Measurements from ENCODE around the gene PRKRA. TPM values are rescaled to one million over a fixed set of nuclear protein-coding genes. Genes with fewer than 3 reads are reported as not detected.
"Not testable (repeated sequence)": the region's sequence is repeated elsewhere in the genome, so short reads cannot be mapped to it uniquely, and the experiment has no call there.

The PRKRA gene
- total RNA-seq, 2 experiments from 2014 or later, result 43.6 to 47.1 TPM

DNA sequence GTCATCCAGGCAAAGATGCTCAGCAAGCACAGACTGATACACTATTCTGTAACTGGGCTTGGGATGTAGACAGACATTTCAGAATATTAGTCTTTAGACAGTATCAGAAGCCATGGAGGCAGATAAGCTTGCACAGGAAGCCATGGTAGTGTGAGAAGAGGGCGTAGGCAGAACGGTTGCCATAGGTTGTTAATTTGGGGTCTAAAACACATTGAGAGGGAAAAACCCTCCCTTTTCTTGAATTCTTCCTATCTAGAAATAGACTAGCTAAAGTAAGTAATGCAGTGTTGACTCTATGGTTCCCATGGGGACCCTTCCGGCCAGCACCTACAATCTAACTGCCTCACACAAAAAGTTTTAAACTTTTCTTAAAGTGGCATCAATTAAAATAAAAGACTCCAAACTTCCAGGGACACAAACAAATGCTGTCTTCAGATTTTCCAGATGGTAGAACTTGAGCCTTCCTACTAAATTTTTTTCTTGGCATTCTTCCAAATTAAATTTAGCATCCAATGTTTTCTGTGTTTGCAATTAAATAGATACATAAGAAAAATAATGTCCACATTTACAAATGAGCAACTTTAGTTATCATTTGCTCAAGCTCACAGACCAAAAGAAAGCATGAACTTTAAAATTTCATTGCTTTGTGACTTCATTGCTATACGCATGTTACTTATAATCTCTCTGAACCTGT lies 1.9 kb downstream of the PRKRA start:
- H3K4me3 Mint-ChIP-seq, result peak overlapping the region; percentile 88
- DNase-seq (no peak), ATAC-seq (ENCODE audit: low read depth) (no peak)
- H3K27me3 Mint-ChIP-seq, result no peaks in the 10 kb centered on the region
- peaks cover 11% of the 10 kb centered on the region for H3K36me3 Mint-ChIP-seq
- peaks cover 29% of the 10 kb centered on the region for H3K4me1 Mint-ChIP-seq
- POLR2A ChIA-PET, result interaction anchor here (0.6 to 3.7 kb wide), 3 partner anchors 7 to 35 kb away, joined by 3 to 37 read pairs (median 3); no protein-coding TSS in a partner anchor
- no peak overlapping the region for H3K27ac Mint-ChIP-seq
- no peaks in the 10 kb centered on the region for H3K9me3 Mint-ChIP-seq

DNA sequence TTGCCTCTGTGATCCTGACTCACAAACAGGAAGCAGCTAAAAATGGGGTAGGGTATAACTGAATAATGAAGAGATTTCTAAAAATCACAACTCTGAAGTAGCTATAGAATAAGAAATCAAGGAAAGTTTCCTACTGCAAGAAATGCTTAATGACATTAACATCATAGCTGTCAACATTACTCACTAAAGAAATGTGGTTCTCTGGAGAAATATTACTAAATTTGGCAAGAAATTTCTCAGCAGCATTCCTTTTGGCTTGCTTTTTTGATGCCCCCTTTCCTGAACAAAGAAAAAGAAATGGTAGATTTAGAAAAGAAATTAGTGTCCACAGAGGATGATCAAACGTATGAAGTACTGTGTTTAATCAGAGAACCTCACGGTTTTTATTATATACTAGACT lies 9.5 kb downstream of the PRKRA start:
- Mint-ChIP-seq H3K4me1 (peaks cover 8% of the 10 kb centered on the region), H3K27me3 (no peaks in the 10 kb centered on the region), H3K4me3 (no peak overlapping the region), H3K27ac (no peak overlapping the region), H3K36me3 (peaks cover 18% of the 10 kb centered on the region), H3K9me3 (no peaks in the 10 kb centered on the region)
- no peak for DNase-seq
- ATAC-seq (ENCODE audit: low read depth), result no peak
- POLR2A ChIA-PET, result interaction anchor here (0.9 kb wide), 1 partner anchor 9 kb away, joined by 3 read pairs; no protein-coding TSS in a partner anchor

DNA sequence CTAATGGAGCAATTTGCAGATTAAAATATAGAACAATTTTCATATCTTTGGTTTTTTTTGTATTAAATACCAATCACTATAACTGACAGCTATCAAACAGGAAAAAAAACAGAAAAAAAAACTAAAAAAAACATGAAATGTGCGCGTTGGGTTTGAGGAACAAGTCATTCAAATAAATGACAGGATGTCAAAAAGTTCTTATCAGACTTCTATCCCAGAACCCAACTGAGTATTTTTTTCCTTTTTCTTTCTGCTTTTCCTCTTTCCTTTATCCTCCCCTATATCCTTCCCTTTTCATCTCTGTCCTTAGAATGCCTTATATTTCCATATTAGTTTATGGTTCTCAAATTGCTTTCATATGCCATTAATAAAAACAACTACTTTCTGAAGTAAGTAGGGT lies 14.3 kb downstream of the PRKRA start:
- Mint-ChIP-seq H3K36me3 (peaks cover 20% of the 10 kb centered on the region), H3K27me3 (no peaks in the 10 kb centered on the region), H3K4me1 (peaks cover 2% of the 10 kb centered on the region), H3K9me3 (no peaks in the 10 kb centered on the region), H3K27ac (no peak overlapping the region), H3K4me3 (no peak overlapping the region)
- no peak for DNase-seq
- POLR2A ChIA-PET, result no interaction called here
- no peak for ATAC-seq (ENCODE audit: low read depth)

DNA sequence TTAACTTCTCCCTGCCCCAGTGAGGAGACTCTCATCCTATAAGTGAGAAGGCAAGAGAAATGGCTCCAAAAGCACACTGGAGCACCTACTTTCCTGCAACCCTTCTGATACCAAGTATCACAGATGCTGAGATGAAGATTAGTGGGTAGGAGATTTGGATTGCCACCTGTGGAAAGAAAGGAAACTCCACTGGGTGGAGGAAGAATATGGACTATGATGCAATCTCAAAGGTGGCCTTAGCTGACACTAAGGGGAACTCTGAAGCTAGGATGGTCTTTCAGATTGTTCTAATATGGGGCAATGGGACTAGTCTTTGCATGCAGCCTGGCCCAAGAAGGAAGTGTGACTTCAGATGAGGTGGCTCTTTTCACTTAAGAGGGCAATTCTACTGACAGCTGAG lies 21.6 kb downstream of the PRKRA start:
- H3K36me3 Mint-ChIP-seq, result peaks cover 52% of the 10 kb centered on the region
- H3K9me3 Mint-ChIP-seq, result peaks cover 4% of the 10 kb centered on the region
- no peak overlapping the region for H3K4me3 Mint-ChIP-seq
- ATAC-seq (ENCODE audit: low read depth) (no peak), DNase-seq (no peak)
- no peaks in the 10 kb centered on the region for H3K27me3 Mint-ChIP-seq
- no peak overlapping the region for H3K27ac Mint-ChIP-seq
- POLR2A ChIA-PET, result no interaction called here
- peaks cover 4% of the 10 kb centered on the region for H3K4me1 Mint-ChIP-seq

DNA sequence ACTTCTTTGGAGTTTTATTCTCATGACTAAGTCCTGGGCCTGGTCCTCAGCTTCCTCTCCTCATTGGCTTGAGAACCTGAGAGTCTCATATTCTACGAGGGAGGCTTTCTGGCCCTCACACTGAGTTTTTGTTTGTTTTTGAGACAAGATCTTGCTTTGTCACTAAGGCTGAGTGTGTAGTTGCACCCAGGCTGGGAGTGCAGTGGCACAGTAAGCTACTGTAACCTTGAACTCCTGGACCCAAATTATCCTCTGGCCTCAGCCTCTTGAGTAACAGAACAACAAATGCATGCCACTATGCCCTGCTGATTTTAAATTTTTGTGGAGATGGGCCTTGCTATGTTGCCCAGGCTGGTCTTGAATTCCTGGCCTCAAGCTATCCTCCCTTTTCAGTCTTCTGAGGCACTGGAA lies 22.6 kb downstream of the PRKRA start:
- no peaks in the 10 kb centered on the region for H3K27me3 Mint-ChIP-seq
- H3K27ac Mint-ChIP-seq, result no peak overlapping the region
- peaks cover 60% of the 10 kb centered on the region for H3K36me3 Mint-ChIP-seq
- H3K4me3 Mint-ChIP-seq, result no peak overlapping the region
- POLR2A ChIA-PET, result interaction anchor here (1.1 kb wide), 1 partner anchor 23 kb away, joined by 3 read pairs; the partner anchor contains the start of genes PJVK and PRKRA
- peaks cover 4% of the 10 kb centered on the region for H3K9me3 Mint-ChIP-seq
- no peak for ATAC-seq (ENCODE audit: low read depth)
- H3K4me1 Mint-ChIP-seq, result peaks cover 4% of the 10 kb centered on the region
- no peak for DNase-seq

DNA sequence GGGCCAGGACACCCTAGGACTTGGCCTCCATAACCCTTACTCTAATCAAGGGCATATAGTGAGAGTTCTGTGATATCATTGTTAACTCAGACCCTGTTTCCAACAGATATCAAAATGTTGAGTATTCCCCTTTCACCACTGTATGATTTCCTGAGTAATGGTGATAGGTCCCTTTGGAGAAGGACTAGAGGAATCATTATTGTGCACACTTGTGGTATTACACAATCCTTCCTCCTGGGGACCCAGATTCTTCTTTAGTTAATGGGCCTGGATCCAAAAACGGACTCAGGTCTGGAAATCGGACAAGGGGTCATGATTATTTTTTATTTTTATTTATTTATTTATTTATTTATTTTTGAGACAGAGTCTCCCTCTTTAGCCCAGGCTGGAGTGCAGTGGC lies 23.5 kb downstream of the PRKRA start:
- peaks cover 63% of the 10 kb centered on the region for H3K36me3 Mint-ChIP-seq
- H3K27me3 Mint-ChIP-seq, result no peaks in the 10 kb centered on the region
- ATAC-seq (ENCODE audit: low read depth), result no peak
- POLR2A ChIA-PET, result no interaction called here
- no peak overlapping the region for H3K27ac Mint-ChIP-seq
- no peak overlapping the region for H3K4me3 Mint-ChIP-seq
- no peak for DNase-seq
- peaks cover 4% of the 10 kb centered on the region for H3K4me1 Mint-ChIP-seq
- H3K9me3 Mint-ChIP-seq, result peaks cover 4% of the 10 kb centered on the region

DNA sequence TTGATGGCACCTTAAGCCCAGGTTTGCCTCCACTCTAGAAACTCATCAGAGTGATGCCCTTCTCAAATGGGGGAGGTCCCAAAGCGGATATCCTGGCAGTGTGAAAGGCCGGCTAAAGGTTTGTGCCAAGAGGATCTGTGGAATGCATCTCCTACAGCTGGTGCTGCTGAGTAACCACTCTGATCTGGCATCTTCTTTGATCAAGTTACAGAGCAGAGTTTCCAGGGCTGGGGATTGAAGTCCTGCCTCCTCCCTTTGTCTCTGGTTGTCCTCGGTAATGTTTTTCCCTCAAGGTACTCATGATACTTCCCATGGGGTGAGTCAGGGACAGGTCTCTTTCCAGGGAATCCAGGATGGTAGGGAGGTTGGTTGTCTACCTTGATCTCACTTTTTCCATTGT lies 24.6 kb downstream of the PRKRA start:
- Mint-ChIP-seq H3K27me3 (no peaks in the 10 kb centered on the region), H3K9me3 (peaks cover 4% of the 10 kb centered on the region), H3K4me1 (peaks cover 4% of the 10 kb centered on the region), H3K36me3 (peaks cover 65% of the 10 kb centered on the region), H3K27ac (no peak overlapping the region), H3K4me3 (no peak overlapping the region)
- POLR2A ChIA-PET, result interaction anchor here (0.9 kb wide), 1 partner anchor 12 kb away, joined by 3 read pairs; no protein-coding TSS in a partner anchor
- no peak for DNase-seq
- no peak for ATAC-seq (ENCODE audit: low read depth)

DNA sequence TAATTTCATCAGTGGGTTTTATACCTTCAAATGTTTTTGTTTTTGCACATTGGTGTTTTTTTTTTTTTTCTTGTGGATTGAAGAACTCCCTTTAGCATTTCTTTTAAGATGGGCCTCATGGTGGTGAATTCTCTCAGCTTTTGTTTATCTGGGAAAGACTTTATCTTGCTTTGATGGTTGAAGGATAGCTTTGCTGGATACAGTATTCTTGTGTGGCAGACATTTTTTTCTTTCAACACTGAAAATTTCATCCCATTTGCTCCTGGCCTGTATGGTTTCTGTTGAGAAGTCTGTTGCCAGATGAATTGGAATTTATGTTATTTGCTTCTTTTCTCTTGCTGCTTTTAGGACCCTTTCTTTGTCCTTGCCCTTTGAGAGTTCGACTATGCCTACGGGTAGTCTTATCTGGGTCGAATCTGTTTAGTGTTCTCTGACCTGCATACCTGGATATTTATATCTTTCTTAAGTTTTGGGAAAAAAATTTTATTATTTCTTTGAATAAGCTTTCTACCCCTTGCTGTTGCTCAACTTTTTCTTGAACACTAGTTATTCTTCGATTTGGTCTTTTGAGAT lies 25.6 kb downstream of the PRKRA start:
- no peak for DNase-seq
- no peaks in the 10 kb centered on the region for H3K27me3 Mint-ChIP-seq
- ATAC-seq (ENCODE audit: low read depth), result no peak
- H3K9me3 Mint-ChIP-seq, result peaks cover 4% of the 10 kb centered on the region
- H3K4me3 Mint-ChIP-seq, result no peak overlapping the region
- POLR2A ChIA-PET, result interaction anchor here (0.9 kb wide), 1 partner anchor 11 kb away, joined by 3 read pairs; no protein-coding TSS in a partner anchor
- no peak overlapping the region for H3K27ac Mint-ChIP-seq
- peaks cover 6% of the 10 kb centered on the region for H3K4me1 Mint-ChIP-seq
- peaks cover 68% of the 10 kb centered on the region for H3K36me3 Mint-ChIP-seq

DNA sequence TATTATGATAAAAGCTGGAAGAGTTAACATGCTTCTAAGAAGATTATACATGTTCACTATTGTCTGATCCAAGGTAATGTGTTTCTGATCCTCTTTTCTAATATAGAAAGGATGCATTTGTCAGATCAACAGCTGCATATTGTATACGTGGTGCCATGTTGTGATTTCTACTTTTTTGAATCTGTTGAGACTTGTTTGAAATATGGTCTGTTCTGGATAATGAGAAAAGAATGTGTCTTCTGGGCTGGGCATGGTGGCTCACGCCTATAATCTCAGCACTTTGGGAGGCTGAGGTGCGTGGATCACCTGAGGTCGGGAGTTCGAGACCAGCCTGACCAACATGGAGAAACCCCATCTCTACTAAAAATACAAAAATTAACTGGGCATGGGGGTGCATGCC lies 27.2 kb downstream of the PRKRA start:
- peaks cover 65% of the 10 kb centered on the region for H3K36me3 Mint-ChIP-seq

DNA sequence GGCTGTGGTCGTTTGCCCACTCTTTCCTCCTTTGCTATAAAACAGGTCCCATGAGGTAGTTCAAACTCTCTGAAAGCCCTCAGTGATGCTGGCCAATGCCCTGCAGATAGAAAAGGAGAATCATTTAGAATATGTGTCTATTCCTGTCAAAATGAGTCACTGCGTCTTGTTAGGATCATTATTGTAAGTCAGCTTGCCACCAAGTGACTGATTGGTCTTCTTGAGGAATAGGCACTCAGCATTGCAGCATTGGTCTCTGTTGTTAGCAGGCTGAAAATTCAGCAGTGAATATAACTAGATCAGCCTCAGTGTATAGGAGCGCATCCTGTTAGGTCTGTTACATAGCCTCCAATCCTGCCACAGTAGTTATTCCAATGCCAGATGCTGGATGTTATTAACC lies 28.9 kb downstream of the PRKRA start:
- POLR2A ChIA-PET, result no interaction called here
- H3K36me3 Mint-ChIP-seq, result peaks cover 57% of the 10 kb centered on the region

More for the DNA sequence above, 27.2 kb downstream of the PRKRA start:
- DNase-seq; ATAC-seq (ENCODE audit: low read depth); H3K4me3 Mint-ChIP-seq; H3K4me1 Mint-ChIP-seq; H3K27me3 Mint-ChIP-seq; H3K27ac Mint-ChIP-seq; H3K9me3 Mint-ChIP-seq; POLR2A ChIA-PET: not testable (repeated sequence)

DNA sequence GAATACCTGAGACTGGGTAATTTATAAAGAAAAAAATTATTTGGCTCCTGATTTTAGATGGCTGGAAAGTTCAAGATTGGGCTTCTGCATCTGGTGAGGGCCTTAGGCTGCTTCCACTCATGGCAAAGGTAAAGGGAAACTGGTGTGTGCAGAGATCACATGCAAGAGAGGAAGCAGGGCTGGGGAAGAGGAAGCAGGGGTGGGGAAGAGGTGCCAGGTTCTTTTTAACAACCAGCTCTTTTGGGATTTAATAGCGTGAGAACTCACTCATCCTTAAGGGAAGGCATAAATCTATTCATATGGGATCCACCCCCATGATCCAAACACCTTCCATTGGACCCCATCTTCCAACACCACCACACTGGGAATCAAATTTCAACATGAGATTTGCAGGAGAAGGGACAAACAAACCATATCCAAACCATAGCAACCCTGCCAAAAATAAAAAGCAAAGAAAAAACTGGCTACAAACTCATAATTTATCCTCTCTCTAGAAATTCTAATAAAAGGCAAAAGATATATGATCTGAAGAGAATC lies 30.4 kb downstream of the PRKRA start:
- peaks cover 2% of the 10 kb centered on the region for H3K9me3 Mint-ChIP-seq
- H3K27me3 Mint-ChIP-seq, result no peaks in the 10 kb centered on the region
- ATAC-seq (ENCODE audit: low read depth) (no peak), DNase-seq (no peak)
- H3K36me3 Mint-ChIP-seq, result peaks cover 49% of the 10 kb centered on the region
- H3K27ac Mint-ChIP-seq, result no peak overlapping the region
- H3K4me1 Mint-ChIP-seq, result peaks cover 12% of the 10 kb centered on the region
- no peak overlapping the region for H3K4me3 Mint-ChIP-seq
- POLR2A ChIA-PET, result no interaction called here

More for the DNA sequence above, 28.9 kb downstream of the PRKRA start:
- H3K4me1 Mint-ChIP-seq, result peaks cover 8% of the 10 kb centered on the region
- ATAC-seq (ENCODE audit: low read depth) (no peak), DNase-seq (no peak)
- no peak overlapping the region for H3K27ac Mint-ChIP-seq
- H3K9me3 Mint-ChIP-seq, result peaks cover 4% of the 10 kb centered on the region
- no peak overlapping the region for H3K4me3 Mint-ChIP-seq
- H3K27me3 Mint-ChIP-seq, result no peaks in the 10 kb centered on the region

DNA sequence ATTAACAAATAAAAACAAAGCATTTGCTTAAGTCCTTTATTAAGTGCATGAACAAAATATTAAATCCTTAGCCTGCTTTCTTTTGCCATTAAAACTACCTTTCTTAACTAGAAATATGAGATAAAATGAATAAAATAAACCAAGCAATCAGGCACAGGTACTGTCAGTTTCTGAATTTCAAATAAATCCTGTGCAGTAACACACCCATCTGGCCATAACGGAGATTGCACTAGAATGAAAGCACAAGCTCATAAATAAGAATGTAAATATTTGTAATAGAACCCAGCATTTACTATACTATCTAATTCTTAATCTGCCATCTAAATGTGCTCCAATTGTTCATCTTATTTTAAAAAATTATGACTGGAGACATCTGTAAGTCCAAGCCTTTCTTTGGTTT lies 31.9 kb downstream of the PRKRA start:
- no peak overlapping the region for H3K27ac Mint-ChIP-seq
- no peaks in the 10 kb centered on the region for H3K9me3 Mint-ChIP-seq
- DNase-seq, result no peak
- H3K4me3 Mint-ChIP-seq, result no peak overlapping the region
- no peaks in the 10 kb centered on the region for H3K27me3 Mint-ChIP-seq
- POLR2A ChIA-PET, result no interaction called here
- no peak for ATAC-seq (ENCODE audit: low read depth)
- peaks cover 19% of the 10 kb centered on the region for H3K4me1 Mint-ChIP-seq
- peaks cover 36% of the 10 kb centered on the region for H3K36me3 Mint-ChIP-seq

DNA sequence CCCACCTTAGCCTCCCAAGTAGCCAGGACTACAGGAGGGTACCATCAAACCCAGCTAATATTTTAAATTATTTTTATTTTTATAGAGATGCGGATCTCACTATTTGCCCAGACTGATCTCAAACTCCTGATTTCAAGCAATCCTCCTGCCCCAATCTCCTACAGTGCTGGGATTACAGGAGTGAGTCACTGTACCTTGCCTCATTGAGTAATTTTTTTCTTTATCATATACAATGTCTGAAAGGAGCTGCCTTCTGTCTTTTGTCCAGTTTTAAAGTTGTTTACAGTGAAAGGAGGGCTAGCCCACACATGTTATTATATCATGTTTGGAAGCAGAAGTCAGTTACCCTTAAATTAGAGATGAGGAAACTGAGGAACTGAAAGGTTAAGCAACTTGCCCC lies 32.5 kb downstream of the PRKRA start:
- ATAC-seq (ENCODE audit: low read depth), result no peak
- Mint-ChIP-seq H3K36me3 (peaks cover 29% of the 10 kb centered on the region), H3K27me3 (no peaks in the 10 kb centered on the region), H3K9me3 (no peaks in the 10 kb centered on the region), H3K4me3 (no peak overlapping the region), H3K27ac (no peak overlapping the region), H3K4me1 (peaks cover 19% of the 10 kb centered on the region)
- no peak for DNase-seq
- POLR2A ChIA-PET, result no interaction called here

DNA sequence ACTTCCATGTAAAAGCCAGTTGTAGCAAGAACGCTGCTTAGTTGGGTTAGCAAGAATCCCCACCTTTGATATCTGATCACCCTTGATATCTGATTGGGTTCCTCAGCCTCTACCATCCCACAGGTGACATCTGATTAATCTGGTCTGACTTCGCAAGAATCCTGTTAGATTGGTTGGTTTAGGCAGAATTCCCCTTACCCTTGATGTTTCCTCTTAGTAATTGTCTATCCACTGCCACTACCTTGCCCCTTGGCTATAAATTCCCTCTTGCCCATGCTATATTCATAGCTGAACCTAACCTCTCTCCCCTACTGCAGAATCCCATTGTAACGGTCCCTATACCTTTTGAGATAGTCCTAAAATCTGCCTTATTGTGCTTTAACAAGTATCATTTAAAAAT lies 33.1 kb downstream of the PRKRA start:
- Mint-ChIP-seq H3K27me3 (no peaks in the 10 kb centered on the region), H3K27ac (no peak overlapping the region), H3K36me3 (peaks cover 28% of the 10 kb centered on the region), H3K9me3 (no peaks in the 10 kb centered on the region), H3K4me1 (peaks cover 24% of the 10 kb centered on the region), H3K4me3 (no peak overlapping the region)
- DNase-seq (no peak), ATAC-seq (ENCODE audit: low read depth) (no peak)
- POLR2A ChIA-PET, result no interaction called here

Measured in activated naive CD8-positive, alpha-beta T cell treated with anti-CD3 and anti-CD28 coated beads, Interleukin-2, amount 10 ng/mL, durations not matched to agents 7 days and 5 days (primary cell).